ENCODE measurements around the gene ROBO3.

The ROBO3 gene

DNA sequence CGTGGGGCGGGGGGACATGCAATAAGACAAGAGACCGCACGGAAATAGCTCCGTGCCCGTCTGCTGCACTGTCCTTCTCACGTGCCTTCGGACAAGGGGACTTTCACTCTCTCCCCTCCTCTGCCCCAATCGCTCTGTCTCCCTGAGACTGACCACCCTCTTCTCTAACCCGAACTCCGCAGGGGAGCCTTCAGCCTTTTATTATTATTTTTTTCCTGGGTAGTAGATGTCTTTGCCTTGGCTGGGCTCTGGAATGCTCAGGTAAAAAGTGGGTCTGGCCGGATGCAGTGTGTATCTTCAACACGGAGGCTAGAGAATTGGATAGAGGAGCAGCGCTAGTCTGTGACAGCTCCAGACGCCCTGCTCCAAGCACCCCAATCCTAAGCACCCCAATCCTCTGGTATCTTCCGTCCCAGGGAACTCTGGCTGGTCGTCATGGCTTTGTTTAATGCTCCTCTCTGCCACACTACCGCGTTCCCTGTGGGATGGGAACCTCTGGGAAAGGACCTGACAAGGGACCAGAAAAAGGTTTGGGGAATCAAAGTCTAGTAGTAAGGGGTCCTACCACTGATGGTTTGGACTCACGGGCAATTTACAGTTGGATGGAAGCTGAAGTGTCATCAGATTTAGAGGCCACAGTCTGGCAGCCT is 25.1 kb upstream of the ROBO3 start:
- no peak for ATAC-seq

DNA sequence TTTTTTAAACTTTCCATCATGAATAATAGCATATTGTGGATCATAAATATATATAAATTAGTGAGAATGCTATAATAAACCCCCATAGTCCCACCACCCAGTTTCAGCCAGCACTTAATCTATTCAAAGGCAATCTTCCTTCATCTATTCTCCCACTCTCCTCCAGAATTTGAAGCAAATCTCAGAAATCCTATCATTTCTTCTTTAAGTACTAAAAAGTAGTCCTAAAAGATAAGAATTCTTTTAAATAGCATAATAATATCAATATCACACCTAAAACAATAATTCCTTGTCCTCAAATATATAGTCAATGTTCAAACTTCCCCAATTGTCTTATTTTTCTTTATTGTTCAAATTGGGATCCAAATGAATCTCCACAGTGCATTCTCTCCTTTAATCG is 24.6 kb upstream of the ROBO3 start:
- ATAC-seq: no peak

More for the DNA sequence above, 25.1 kb upstream of the ROBO3 start:
- H3K4me1 Mint-ChIP-seq: peaks cover 28% of the 10 kb centered on the region
- no peaks in the 10 kb centered on the region for H3K36me3 Mint-ChIP-seq
- H3K27me3 Mint-ChIP-seq: peaks cover 82% of the 10 kb centered on the region
- H3K9me3 Mint-ChIP-seq: no peaks in the 10 kb centered on the region
- peak overlapping the region; percentile 11 for H3K4me3 Mint-ChIP-seq
- H3K27ac Mint-ChIP-seq: no peak overlapping the region

DNA sequence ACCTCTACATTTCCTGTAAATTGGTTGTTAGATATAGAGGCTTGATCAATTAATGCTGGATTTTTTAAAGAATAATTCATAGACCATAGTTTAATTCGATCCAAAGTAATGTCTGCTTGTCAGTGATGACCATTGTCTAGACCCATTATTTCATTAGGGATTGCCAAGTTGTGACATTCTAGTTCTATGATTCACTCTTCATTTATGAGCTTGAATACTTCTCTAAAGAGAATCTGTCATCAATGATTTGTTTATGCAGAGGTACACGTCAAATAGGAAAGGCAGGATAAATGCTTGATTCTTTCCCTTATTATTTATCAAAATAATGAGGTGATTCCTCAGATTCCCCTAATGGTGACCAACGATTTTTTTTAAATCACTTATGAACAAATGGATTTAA is 24.0 kb upstream of the ROBO3 start:
- Mint-ChIP-seq H3K4me1 (peaks cover 25% of the 10 kb centered on the region), H3K9me3 (no peaks in the 10 kb centered on the region), H3K27ac (no peak overlapping the region), H3K27me3 (peaks cover 85% of the 10 kb centered on the region), H3K36me3 (no peaks in the 10 kb centered on the region), H3K4me3 (no peak overlapping the region)
- ATAC-seq: no peak

More for the DNA sequence above, 24.6 kb upstream of the ROBO3 start:
- H3K36me3 Mint-ChIP-seq: no peaks in the 10 kb centered on the region
- peaks cover 28% of the 10 kb centered on the region for H3K4me1 Mint-ChIP-seq
- H3K9me3 Mint-ChIP-seq: no peaks in the 10 kb centered on the region
- H3K27ac Mint-ChIP-seq: no peak overlapping the region
- H3K27me3 Mint-ChIP-seq: peaks cover 85% of the 10 kb centered on the region
- H3K4me3 Mint-ChIP-seq: no peak overlapping the region

DNA sequence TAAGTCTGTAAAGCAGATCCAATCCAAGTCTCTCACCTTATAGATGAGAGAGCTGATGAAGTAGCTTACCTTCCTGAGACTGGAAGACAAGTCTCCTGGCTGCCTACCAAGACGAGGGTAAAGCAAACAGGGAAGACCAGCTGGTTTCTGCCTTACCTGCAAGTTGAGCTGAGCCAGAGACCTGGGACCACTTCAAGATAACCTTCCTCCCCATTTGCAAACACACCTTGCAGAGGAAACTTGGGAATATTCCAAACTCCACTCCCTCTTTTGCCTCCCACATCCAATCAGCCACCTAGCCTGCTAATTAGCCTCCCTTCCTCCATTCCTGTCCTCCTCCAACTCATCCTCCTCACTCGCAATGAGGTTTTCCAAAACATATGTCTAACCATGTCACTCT is 23.4 kb upstream of the ROBO3 start:
- Mint-ChIP-seq H3K4me1 (peaks cover 20% of the 10 kb centered on the region), H3K36me3 (no peaks in the 10 kb centered on the region), H3K27me3 (peaks cover 86% of the 10 kb centered on the region), H3K27ac (no peak overlapping the region), H3K4me3 (no peak overlapping the region), H3K9me3 (no peaks in the 10 kb centered on the region)
- ATAC-seq: no peak

DNA sequence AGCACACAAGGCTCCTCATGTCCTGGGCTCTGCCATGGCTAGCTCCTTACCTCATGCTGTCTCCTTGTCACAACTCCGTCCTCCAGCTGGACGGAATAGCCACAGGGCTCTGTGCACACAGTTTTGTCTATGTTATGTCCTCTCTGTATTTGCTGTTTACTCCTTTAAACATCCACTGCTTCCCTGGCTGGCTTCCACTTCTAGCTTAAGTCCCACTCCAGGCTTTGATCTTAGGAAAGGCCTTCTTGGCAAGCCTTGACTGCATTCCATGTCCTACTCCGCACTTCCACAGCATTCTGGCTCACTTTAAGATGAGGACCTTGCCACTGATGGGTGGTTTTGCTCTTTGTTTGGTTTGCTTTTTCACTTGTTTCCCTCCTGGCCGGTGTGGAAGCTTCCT is 22.9 kb upstream of the ROBO3 start:
- H3K27me3 Mint-ChIP-seq: peaks cover 91% of the 10 kb centered on the region
- ATAC-seq: no peak

DNA sequence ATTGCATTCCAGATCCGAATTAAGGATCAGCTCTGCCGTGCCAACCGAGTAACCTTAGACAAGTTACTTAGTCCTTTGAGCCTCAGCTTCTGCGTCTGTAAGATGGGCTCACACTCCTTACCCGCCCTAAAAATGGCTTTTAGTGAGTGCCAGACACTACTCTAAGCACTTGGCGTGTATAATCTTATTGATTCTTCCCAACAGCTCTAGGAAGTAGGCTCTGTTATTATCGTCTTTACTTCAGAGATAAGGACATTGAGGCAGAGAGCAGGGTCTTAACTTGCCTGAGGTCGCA is 21.7 kb upstream of the ROBO3 start:
- H3K9me3 Mint-ChIP-seq: no peaks in the 10 kb centered on the region
- ATAC-seq: no peak
- H3K36me3 Mint-ChIP-seq: no peaks in the 10 kb centered on the region
- no peak overlapping the region for H3K4me3 Mint-ChIP-seq
- H3K27ac Mint-ChIP-seq: no peak overlapping the region
- H3K27me3 Mint-ChIP-seq: peaks cover 95% of the 10 kb centered on the region
- H3K4me1 Mint-ChIP-seq: peaks cover 12% of the 10 kb centered on the region

More for the DNA sequence above, 22.9 kb upstream of the ROBO3 start:
- no peak overlapping the region for H3K4me3 Mint-ChIP-seq
- no peak overlapping the region for H3K27ac Mint-ChIP-seq
- no peaks in the 10 kb centered on the region for H3K9me3 Mint-ChIP-seq
- H3K4me1 Mint-ChIP-seq: peaks cover 15% of the 10 kb centered on the region
- H3K36me3 Mint-ChIP-seq: no peaks in the 10 kb centered on the region

DNA sequence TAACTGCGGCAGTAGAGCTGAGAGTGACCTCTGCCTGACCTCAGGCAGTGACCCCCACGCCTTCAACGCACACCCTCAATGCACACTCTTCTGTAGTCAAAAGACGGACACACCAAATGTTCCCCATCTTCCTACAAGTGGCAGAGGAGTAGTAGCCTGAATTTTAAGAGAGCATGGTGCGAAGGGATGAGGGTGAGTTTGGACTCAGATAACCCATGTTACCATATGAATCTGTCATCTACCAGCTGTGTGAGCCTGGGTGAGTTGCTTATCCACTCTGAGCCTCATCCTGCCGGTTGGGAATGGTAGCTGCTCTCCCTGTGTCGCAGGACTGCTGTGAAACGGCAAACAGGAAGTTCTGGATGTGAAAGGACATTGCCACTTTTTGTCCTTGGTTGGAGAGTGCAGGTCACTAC is 20.6 kb upstream of the ROBO3 start:
- ATAC-seq: no peak
- no peak overlapping the region for H3K4me3 Mint-ChIP-seq
- no peak overlapping the region for H3K27ac Mint-ChIP-seq
- H3K36me3 Mint-ChIP-seq: no peaks in the 10 kb centered on the region
- H3K9me3 Mint-ChIP-seq: no peaks in the 10 kb centered on the region
- H3K27me3 Mint-ChIP-seq: peaks cover 96% of the 10 kb centered on the region
- peaks cover 6% of the 10 kb centered on the region for H3K4me1 Mint-ChIP-seq

DNA sequence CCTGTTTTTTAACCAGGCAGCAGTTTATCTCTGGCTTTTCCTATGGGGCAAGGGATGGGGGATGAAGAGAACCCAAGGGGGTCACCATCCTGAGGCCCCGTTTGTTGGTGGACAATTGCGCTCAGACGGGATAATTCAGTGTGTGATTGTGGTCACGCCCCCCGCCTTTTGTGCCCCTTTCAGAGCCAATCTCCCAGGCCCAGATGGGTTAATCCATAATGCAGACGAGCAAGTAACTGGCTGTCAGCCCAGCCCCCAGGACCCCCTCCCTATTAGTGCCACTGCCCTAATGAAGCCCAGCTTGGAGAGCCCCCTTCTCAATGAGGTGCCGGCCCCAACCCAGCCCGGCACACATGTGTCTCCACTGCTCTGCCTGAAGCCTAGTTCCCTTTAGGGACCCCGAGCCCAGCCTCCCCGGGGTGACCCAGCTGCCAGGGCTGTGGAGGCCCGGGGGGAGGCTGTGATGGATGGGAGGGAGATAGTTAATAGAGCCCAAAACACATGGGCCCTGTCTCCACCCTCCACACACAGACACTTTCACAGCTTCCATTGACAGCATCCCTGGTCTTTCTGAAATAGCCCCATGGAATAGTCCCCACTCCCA is 19.1 kb upstream of the ROBO3 start:
- no peak overlapping the region for H3K4me3 Mint-ChIP-seq
- no peaks in the 10 kb centered on the region for H3K4me1 Mint-ChIP-seq
- H3K27ac Mint-ChIP-seq: no peak overlapping the region
- H3K9me3 Mint-ChIP-seq: no peaks in the 10 kb centered on the region
- ATAC-seq: no peak
- H3K36me3 Mint-ChIP-seq: no peaks in the 10 kb centered on the region
- H3K27me3 Mint-ChIP-seq: peaks cover 94% of the 10 kb centered on the region

DNA sequence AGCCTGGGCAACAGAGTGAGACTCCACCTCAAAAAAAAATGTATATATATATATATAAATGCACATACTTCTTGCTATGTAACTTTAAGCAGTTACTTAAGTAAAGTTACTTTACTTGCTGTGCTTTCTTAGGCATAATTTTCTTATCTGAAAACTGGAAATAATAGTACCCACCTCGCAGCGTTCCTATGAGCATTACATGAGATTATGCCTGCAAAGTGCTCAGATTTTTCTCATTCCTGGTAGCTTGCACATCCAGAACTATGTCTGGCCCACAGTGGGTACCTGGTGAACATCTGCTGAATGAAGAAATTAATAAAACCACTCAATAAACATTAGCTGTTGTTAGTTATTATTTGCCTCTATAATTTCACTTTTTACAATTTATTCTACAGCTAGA is 6.1 kb upstream of the ROBO3 start:
- Mint-ChIP-seq H3K4me3 (no peak overlapping the region), H3K9me3 (no peaks in the 10 kb centered on the region), H3K4me1 (peaks cover 15% of the 10 kb centered on the region), H3K27me3 (peaks cover 44% of the 10 kb centered on the region), H3K27ac (no peak overlapping the region), H3K36me3 (no peaks in the 10 kb centered on the region)
- no peak for ATAC-seq

DNA sequence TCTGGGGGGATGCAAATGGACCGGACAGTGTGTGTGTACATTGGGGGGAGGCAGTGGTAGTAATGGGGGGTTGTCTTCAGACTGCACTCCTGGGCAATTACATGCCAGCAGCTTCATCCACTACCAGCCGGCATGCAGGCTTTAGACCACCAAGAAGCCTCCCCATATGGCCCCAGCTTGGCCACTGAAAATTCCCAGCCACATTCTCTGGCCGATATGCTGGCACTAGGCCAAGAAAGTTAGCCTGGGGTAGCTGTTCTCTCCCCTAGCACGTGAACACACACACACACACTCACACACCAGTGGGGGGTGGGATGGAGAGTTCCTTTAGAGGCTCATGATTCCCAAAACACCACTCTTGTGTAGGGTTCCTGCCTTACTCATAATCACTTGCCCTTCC is 3.6 kb upstream of the ROBO3 start:
- no peak for ATAC-seq
- Mint-ChIP-seq H3K27ac (no peak overlapping the region), H3K4me3 (no peak overlapping the region), H3K4me1 (peaks cover 20% of the 10 kb centered on the region), H3K36me3 (no peaks in the 10 kb centered on the region), H3K9me3 (no peaks in the 10 kb centered on the region), H3K27me3 (peaks cover 59% of the 10 kb centered on the region)

DNA sequence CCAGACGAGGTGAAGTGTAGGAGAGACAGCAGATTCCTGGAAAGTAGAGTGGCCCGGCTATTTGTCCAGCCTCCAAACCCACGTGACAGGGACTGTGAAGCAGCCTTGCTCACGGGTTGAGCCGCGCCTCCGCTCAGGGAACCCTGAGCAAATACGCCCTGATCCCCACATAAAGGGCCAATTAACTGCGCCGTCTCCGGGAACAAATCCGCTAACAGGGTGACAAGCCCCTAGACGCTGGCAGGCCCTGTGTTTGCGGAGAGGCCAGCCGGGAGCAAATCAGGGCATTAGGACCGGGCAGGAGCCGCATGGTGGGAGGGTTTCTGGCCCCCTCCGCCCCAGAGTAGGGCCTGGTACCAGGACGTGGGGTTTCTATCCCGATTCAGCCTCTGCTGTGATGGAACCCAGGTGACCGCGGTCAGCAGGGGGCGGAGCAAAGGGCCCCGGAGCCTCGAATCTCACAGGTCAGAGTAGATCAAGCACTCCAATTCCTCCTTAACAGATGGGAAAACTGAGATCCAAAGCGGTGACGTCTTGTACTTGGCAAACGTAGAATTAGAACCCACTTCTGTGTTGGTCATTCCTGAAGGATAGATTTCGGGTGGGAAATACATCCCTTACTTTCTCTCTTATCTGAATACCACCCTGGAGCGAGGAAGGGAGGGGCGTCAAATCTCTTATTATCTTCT is 2.0 kb upstream of the ROBO3 start:
- no peaks in the 10 kb centered on the region for H3K36me3 Mint-ChIP-seq
- H3K27ac Mint-ChIP-seq: no peak overlapping the region
- H3K9me3 Mint-ChIP-seq: no peaks in the 10 kb centered on the region
- H3K4me1 Mint-ChIP-seq: peaks cover 30% of the 10 kb centered on the region
- no peak for ATAC-seq
- H3K4me3 Mint-ChIP-seq: no peak overlapping the region
- H3K27me3 Mint-ChIP-seq: peaks cover 75% of the 10 kb centered on the region

DNA sequence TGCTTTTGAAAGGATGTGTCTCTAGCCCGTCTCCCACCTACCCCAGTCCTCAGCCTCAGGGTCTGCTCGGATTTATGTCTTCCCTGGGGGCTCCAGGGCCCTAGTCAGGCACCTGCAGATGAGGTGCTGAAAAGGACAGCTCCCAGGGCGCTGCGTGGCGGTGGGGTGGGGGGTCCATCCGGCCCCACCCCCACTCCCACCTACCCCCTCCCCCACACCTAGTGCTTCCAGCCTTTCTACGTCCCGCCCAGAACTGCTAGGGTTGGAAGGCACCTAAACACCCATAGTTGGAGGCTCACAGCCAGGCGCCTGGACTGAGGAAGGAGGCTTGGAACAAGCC is 1.4 kb upstream of the ROBO3 start:
- Mint-ChIP-seq H3K27ac (no peak overlapping the region), H3K9me3 (no peaks in the 10 kb centered on the region)
- no peak for ATAC-seq

DNA sequence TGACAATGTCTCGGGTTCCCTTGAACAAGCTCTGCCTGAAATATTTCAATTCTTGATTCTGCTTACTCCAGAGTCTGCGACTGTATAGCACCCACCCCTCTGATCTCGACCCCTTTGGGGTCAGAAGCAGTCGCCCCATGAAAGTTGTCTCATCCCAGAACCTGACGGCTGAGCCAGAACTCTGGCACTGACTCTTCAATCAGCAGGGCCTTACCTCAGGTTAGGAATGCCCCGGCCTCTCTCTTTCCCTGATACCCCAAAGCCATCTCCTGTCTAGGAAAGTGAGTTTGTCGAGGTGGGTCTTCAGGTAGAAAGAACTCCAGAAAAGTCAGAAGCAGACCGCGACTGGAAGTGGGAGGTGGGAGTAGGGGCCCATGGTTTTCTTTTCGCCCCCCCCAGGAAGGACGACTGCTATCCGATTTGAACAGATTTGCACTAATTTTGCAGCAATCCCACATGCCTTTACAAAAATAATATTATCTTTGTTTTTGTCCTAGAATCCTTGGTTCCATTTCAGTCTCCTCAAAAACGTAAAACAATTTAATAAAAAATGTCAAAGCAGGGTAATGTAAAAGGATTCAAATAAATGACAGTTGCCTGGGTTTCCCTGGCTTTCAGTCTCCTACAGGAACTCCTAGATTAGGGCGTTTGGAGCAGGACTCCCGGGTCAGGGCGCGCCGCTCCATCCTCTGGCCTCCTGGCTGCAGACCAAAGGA is 898 bp upstream of the ROBO3 start:
- Mint-ChIP-seq H3K9me3 (no peaks in the 10 kb centered on the region), H3K27ac (no peak overlapping the region), H3K27me3 (peaks cover 86% of the 10 kb centered on the region), H3K4me3 (no peak overlapping the region), H3K4me1 (peaks cover 30% of the 10 kb centered on the region), H3K36me3 (no peaks in the 10 kb centered on the region)
- ATAC-seq: no peak

More for the DNA sequence above, 1.4 kb upstream of the ROBO3 start:
- H3K36me3 Mint-ChIP-seq: no peaks in the 10 kb centered on the region
- peaks cover 30% of the 10 kb centered on the region for H3K4me1 Mint-ChIP-seq
- no peak overlapping the region for H3K4me3 Mint-ChIP-seq
- peaks cover 81% of the 10 kb centered on the region for H3K27me3 Mint-ChIP-seq

DNA sequence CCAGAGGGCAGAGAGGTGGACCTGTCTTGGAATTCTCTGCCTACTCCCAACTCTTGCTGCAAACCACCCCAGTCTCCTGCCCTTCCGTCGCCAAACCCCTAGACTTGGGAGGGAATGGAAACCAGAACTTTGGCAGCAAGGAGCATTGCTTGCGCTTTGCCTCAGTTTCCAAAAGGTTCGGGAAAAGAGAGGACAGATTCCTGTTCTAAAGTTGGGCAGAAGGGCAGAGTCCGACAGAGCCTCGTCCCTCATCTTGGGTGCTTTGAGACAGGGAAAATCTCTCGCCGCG is 396 bp upstream of the ROBO3 start:
- peaks cover 86% of the 10 kb centered on the region for H3K27me3 Mint-ChIP-seq
- H3K4me1 Mint-ChIP-seq: peaks cover 30% of the 10 kb centered on the region
- no peak overlapping the region for H3K4me3 Mint-ChIP-seq
- no peak for ATAC-seq
- no peaks in the 10 kb centered on the region for H3K9me3 Mint-ChIP-seq
- H3K27ac Mint-ChIP-seq: no peak overlapping the region
- H3K36me3 Mint-ChIP-seq: no peaks in the 10 kb centered on the region

DNA sequence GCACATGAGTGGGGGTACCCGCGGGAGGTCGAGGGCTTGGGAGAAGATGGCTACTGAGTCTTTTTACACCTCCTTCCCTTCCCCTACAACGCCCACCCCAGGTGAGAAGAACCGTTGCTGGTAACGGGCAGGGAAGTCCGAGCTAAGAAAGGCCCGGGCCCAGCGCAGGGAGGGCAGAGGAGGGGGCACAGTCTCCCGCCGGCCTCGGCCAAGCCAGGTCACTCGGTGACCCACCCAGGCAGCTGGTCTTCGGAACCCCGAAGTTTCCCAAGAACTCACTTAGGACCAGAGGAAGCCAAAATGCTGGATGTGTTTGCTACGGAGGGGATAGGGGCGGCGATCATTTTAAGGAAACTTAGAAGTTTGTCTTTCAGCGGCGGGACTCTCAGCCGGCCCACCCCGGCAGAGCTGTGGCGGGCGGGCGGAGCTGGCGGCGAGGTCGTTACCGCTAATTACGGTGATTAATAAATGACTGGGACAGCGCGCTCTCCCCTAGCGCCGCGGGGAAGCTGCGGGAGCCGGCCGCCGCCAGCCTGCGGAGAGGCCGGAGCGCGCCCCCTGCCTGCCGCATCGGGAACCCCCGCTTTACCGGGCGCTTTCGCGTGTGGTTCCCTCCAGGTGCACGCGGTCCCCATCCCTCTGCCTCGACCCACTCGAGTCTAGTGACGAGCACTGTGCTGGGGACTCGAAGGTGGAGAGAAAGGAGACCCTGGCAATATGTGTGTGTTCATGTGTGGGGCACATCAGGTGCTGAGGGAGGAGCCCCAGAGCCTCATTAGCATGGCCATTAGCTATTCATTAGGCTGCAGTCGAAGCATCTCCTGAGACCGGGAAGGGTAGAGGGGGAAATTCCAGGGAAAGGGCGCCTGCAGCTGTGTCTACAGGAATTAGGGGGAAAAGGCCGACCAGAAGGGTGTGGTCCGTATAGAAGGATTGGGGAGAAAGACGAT is 945 bp downstream of the ROBO3 start:
- ATAC-seq: no peak
- H3K27me3 Mint-ChIP-seq: peaks cover 89% of the 10 kb centered on the region
- H3K9me3 Mint-ChIP-seq: no peaks in the 10 kb centered on the region
- peaks cover 30% of the 10 kb centered on the region for H3K4me1 Mint-ChIP-seq
- H3K4me3 Mint-ChIP-seq: no peak overlapping the region
- no peak overlapping the region for H3K27ac Mint-ChIP-seq
- no peaks in the 10 kb centered on the region for H3K36me3 Mint-ChIP-seq
